Nephron (organoid): ENCODE data around the gene ASPSCR1.
A peak's percentile ranks its signal among the peaks of the same experiment; 100 is the strongest.

ENCODE experiments used
- H3K27ac Mint-ChIP-seq, 3 experiments: 2 replicates each; pipeline ENCODE4 v1.8.0; 2020; ENCODE audit warnings: mixed read lengths in 3 of 3, mild to moderate bottlenecking in 2 of 3, moderate library complexity in 1 of 3
- H3K27me3 Mint-ChIP-seq: 2 replicates; pipeline ENCODE4 v1.8.0; 2021; ENCODE audit warnings: low read depth, mild to moderate bottlenecking, moderate library complexity, mixed read lengths
- H3K36me3 Mint-ChIP-seq: 2 replicates; pipeline ENCODE4 v1.8.0; 2020; ENCODE audit warnings: low read depth, mixed read lengths
- H3K4me1 Mint-ChIP-seq: 2 replicates; pipeline ENCODE4 v1.8.0; 2020; ENCODE audit warnings: mixed read lengths
- H3K4me3 Mint-ChIP-seq, 3 experiments: 2 replicates each; pipeline ENCODE4 v1.8.0; 2020; ENCODE audit warnings: mild to moderate bottlenecking in 3 of 3, mixed read lengths in 3 of 3, moderate library complexity in 2 of 3
- H3K9me3 Mint-ChIP-seq: 2 replicates; pipeline ENCODE4 v1.8.0; 2020; ENCODE audit warnings: mixed read lengths
- CTCF ChIP-seq, 3 experiments: fragments of 200-600 bp; sonication (generic); IDR thresholded peaks; one replicate each; pipeline ENCODE4 v1.5.0; 2021; ENCODE audit warnings: antibody characterized with exemption in 3 of 3; ENCODE audit not compliant: unreplicated experiment in 3 of 3

The ASPSCR1 gene

GRCh38 chr17:81984773-81985410 lies 7.5 kb downstream of the ASPSCR1 start:
- H3K4me3 Mint-ChIP-seq, result peak overlapping the region in 1 of 3 experiments; percentile 23
- H3K27me3 Mint-ChIP-seq, result no peaks in the 10 kb centered on the region
- no peaks in the 10 kb centered on the region for H3K9me3 Mint-ChIP-seq
- peaks cover 26% of the 10 kb centered on the region for H3K36me3 Mint-ChIP-seq
- H3K4me1 Mint-ChIP-seq, result no peaks in the 10 kb centered on the region
- TF ChIP-seq CTCF (IDR thresholded peaks at IDR 0.05; ENCODE audit: unreplicated experiment in 3 of 3), result no peak
- no peak overlapping the region for H3K27ac Mint-ChIP-seq

GRCh38 chr17:81986606-81987005 lies 9.2 kb downstream of the ASPSCR1 start:
- Mint-ChIP-seq H3K27ac (no peak overlapping the region), H3K4me1 (peaks cover 10% of the 10 kb centered on the region), H3K4me3 (peak overlapping the region in 1 of 3 experiments; percentile 56), H3K9me3 (no peaks in the 10 kb centered on the region), H3K36me3 (peaks cover 34% of the 10 kb centered on the region), H3K27me3 (no peaks in the 10 kb centered on the region)
- TF ChIP-seq CTCF (IDR thresholded peaks at IDR 0.05; ENCODE audit: unreplicated experiment in 3 of 3), result no peak

GRCh38 chr17:81987161-81987770 lies 9.8 kb downstream of the ASPSCR1 start:
- Mint-ChIP-seq H3K4me3 (no peak overlapping the region), H3K27ac (no peak overlapping the region), H3K27me3 (no peaks in the 10 kb centered on the region), H3K9me3 (no peaks in the 10 kb centered on the region), H3K4me1 (peaks cover 16% of the 10 kb centered on the region), H3K36me3 (peaks cover 35% of the 10 kb centered on the region)
- TF ChIP-seq CTCF (IDR thresholded peaks at IDR 0.05; ENCODE audit: unreplicated experiment in 3 of 3), result no peak

- Mint-ChIP-seq H3K9me3 (no peaks in the 10 kb centered on the region), H3K36me3 (peaks cover 25% of the 10 kb centered on the region), H3K4me1 (peaks cover 28% of the 10 kb centered on the region), H3K27ac (peak overlapping the region in 2 of 3 experiments; percentile 83 to 86), H3K4me3 (peak overlapping the region in 2 of 3 experiments; percentile 1 to 31), H3K27me3 (no peaks in the 10 kb centered on the region)
- no peak for TF ChIP-seq CTCF (IDR thresholded peaks at IDR 0.05; ENCODE audit: unreplicated experiment in 3 of 3)
These were observed 13.6 kb downstream of the ASPSCR1 start for GRCh38 chr17:81990836-81991683.

- peak overlapping the region; percentile 83 to 86 (median 86) for H3K27ac Mint-ChIP-seq
- H3K27me3 Mint-ChIP-seq, result no peaks in the 10 kb centered on the region
- no peaks in the 10 kb centered on the region for H3K9me3 Mint-ChIP-seq
- H3K4me3 Mint-ChIP-seq, result peak overlapping the region in 1 of 3 experiments; percentile 23
- TF ChIP-seq CTCF (IDR thresholded peaks at IDR 0.05; ENCODE audit: unreplicated experiment in 3 of 3), result no peak
- H3K36me3 Mint-ChIP-seq, result peaks cover 20% of the 10 kb centered on the region
- H3K4me1 Mint-ChIP-seq, result peaks cover 28% of the 10 kb centered on the region
These were observed 14.4 kb downstream of the ASPSCR1 start for GRCh38 chr17:81991684-81992305.
